Kidney (tissue), 14 donors: Measurements from ENCODE around the gene LIMK2. TPM values are rescaled to one million over a fixed set of nuclear protein-coding genes. Genes with fewer than 3 reads are reported as not detected.
A peak's percentile ranks its signal among the peaks of the same experiment; 100 is the strongest.

ENCODE experiments used
- DNase-seq, 5 donors: peaks; one replicate each; pipeline ENCODE4 v3.0.0-alpha.2; 2013 to 2020
- FAIRE-seq: peaks from 2 replicates; lab custom pipeline; 2012; peaks lifted over from hg19 to GRCh38; lab: Jason Lieb, UNC
- H3K27ac ChIP-seq, 2 donors: one replicate each; pipeline ENCODE4 v1.7.0; 2013; ENCODE audit warnings: low read depth in 2 of 2, low read length in 2 of 2, inconsistent platforms in 1 of 2
- H3K27me3 ChIP-seq: one replicate; pipeline ENCODE4 v1.7.1; 2013; ENCODE audit warnings: low read length, inconsistent platforms; ENCODE audit not compliant: control insufficient read depth, insufficient read depth
- H3K36me3 ChIP-seq, 3 donors: one replicate each; pipeline versions ENCODE4 v1.7.0 to v1.7.1; 2013; ENCODE audit warnings: low read length in 3 of 3, control low read depth in 1 of 3, inconsistent platforms in 1 of 3; ENCODE audit not compliant: insufficient read depth in 3 of 3, control insufficient read depth in 2 of 3
- H3K4me1 ChIP-seq, 3 donors: one replicate each; pipeline versions ENCODE4 v1.7.0 to v1.7.1; 2013; ENCODE audit warnings: low read length in 3 of 3, inconsistent platforms in 1 of 3, low read depth in 1 of 3; ENCODE audit not compliant: control insufficient read depth in 2 of 3, insufficient read depth in 2 of 3
- H3K4me3 ChIP-seq, 3 donors: one replicate each; pipeline versions ENCODE4 v1.7.0 to v1.8.1; 2013; ENCODE audit warnings: low read length in 3 of 3, control low read depth in 1 of 3, inconsistent platforms in 1 of 3
- H3K9ac ChIP-seq, 3 donors: one replicate each; pipeline versions ENCODE4 v1.7.0 to v1.7.1; 2013; ENCODE audit warnings: low read length in 3 of 3, control low read depth in 1 of 3, inconsistent platforms in 1 of 3
- H3K9me3 ChIP-seq, 3 donors: one replicate each; pipeline versions ENCODE4 v1.7.0 to v1.7.1; 2013; ENCODE audit warnings: low read length in 3 of 3, control low read depth in 1 of 3, inconsistent platforms in 1 of 3; ENCODE audit not compliant: control insufficient read depth in 2 of 3, insufficient read depth in 1 of 3
- intact Hi-C: fragments of 100-400 bp; cut with DNase I; formaldehyde crosslinking; loops from one replicate; pipeline ENCODE4 v1.11.1; 2022
- polyA plus RNA-seq: library from polyadenylated mRNA; stranded (reverse); fragments of 350-450 nt; fragmentation: Illumina TruSeq; extraction: RNeasy Lipid Tissue Mini Kit (QIAGEN cat#74804); gene quantifications from one replicate; pipeline ENCODE4 v1.2.3, GENCODE V29; 2014; ENCODE audit warnings: low read depth, low replicate concordance; ENCODE audit not compliant: insufficient read depth
- total RNA-seq: library from RNA; stranded (reverse); fragmentation: NEBNext Ultra II Directional; extraction: Animal tissue kit (Norgen Biotek cat#: 25700); gene quantifications from one replicate; pipeline ENCODE4 v1.2.1, GENCODE V29; 2021
- TF ChIP-seq, protein P1 (sequence below): IDR thresholded peaks from 3 replicates; pipeline ENCODE4 v1.5.1; 2012; ENCODE audit warnings: mild to moderate bottlenecking, moderate library complexity, borderline replicate concordance; ENCODE audit not compliant: insufficient read depth; ENCODE audit errors: extremely low read depth
- donor health status: control.
- donor health status: control.
- donor health status: control.
- donor health status: control.
- donor health status: control.
- donor health status: DM: yes; HTN: yes; CAD: no.
- donor health status: Normal renal cell carcinoma (clear cell type).

The LIMK2 gene
- total and polyA plus RNA-seq, 2 donors from 2014 or later = 20.3 to 48.2 TPM

GRCh38 chr22:31229402-31230079 is 17.4 kb downstream of the LIMK2 start:
- peaks cover 0 to 20% (median 14%) of the 10 kb centered on the region in 3 donors for H3K4me1 ChIP-seq
- TF ChIP-seq, protein P1, sequence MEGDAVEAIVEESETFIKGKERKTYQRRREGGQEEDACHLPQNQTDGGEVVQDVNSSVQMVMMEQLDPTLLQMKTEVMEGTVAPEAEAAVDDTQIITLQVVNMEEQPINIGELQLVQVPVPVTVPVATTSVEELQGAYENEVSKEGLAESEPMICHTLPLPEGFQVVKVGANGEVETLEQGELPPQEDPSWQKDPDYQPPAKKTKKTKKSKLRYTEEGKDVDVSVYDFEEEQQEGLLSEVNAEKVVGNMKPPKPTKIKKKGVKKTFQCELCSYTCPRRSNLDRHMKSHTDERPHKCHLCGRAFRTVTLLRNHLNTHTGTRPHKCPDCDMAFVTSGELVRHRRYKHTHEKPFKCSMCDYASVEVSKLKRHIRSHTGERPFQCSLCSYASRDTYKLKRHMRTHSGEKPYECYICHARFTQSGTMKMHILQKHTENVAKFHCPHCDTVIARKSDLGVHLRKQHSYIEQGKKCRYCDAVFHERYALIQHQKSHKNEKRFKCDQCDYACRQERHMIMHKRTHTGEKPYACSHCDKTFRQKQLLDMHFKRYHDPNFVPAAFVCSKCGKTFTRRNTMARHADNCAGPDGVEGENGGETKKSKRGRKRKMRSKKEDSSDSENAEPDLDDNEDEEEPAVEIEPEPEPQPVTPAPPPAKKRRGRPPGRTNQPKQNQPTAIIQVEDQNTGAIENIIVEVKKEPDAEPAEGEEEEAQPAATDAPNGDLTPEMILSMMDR = no peak
- no peaks in the 10 kb centered on the region for H3K27me3 ChIP-seq
- H3K9ac ChIP-seq = peak overlapping the region in 1 of 3 donors; percentile 36
- FAIRE-seq = no peak
- DNase-seq = peak in 1 of 5 donors; percentile 57
- peaks cover 0 to 3% (median 0%) of the 10 kb centered on the region in 3 donors for H3K36me3 ChIP-seq
- H3K4me3 ChIP-seq = no peak overlapping the region
- peak overlapping the region; percentile 35 to 53 for H3K27ac ChIP-seq
- intact Hi-C loops = no loop called here
- no peaks in the 10 kb centered on the region for H3K9me3 ChIP-seq

GRCh38 chr22:31230155-31230870 is 18.2 kb downstream of the LIMK2 start:
- intact Hi-C loops = no loop called here
- H3K9me3 ChIP-seq = no peaks in the 10 kb centered on the region
- H3K4me1 ChIP-seq = peaks cover 0 to 20% (median 14%) of the 10 kb centered on the region in 3 donors
- peaks cover 0 to 3% (median 0%) of the 10 kb centered on the region in 3 donors for H3K36me3 ChIP-seq
- DNase-seq (no peak), FAIRE-seq (no peak)
- TF ChIP-seq, protein P1 = no peak
- H3K4me3 ChIP-seq = no peak overlapping the region
- H3K9ac ChIP-seq = no peak overlapping the region
- no peaks in the 10 kb centered on the region for H3K27me3 ChIP-seq
- peak overlapping the region; percentile 64 to 86 for H3K27ac ChIP-seq

DNA sequence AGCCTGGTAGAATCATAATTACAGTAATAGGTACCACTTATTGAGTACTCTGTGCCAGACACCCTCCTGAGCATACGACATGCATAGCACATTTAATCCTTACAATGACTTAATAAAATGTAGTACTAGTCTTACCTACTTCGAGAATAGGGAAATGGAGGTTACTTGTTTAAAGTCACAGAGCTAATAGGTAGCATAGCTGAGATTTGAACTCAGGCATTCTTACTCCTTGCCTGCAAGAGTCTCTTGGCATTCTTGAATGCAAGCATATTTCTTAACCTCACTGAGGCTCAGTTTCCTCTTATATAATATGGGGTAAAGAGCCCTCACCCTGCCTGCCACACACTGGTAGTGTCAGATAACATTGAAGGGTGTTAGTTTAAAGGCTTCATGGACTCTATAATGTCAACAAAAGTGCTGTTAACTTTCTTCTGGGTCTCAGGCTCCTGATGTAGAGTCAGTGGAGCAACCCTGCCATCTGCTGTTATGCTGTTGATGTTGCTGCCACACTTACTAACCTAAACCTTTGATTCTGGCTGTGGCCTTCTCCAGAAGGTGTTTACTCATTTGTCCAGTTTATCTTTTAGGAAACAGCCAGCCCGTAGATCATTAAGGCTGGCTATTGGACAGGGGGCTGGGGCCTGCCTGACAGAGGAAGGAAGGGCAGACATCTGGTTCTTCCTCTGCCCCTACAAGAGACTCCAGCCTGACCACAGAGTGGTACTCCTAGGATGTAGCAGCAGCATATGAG is 18.9 kb downstream of the LIMK2 start:
- no peak overlapping the region for H3K4me3 ChIP-seq
- peaks cover 0 to 3% (median 0%) of the 10 kb centered on the region in 3 donors for H3K36me3 ChIP-seq
- DNase-seq (peak in 4 of 5 donors; percentile 45 to 76 (median 58)), FAIRE-seq (no peak)
- peaks cover 0 to 20% (median 14%) of the 10 kb centered on the region in 3 donors for H3K4me1 ChIP-seq
- H3K9ac ChIP-seq = no peak overlapping the region
- peak overlapping the region in 1 of 2 donors; percentile 26 for H3K27ac ChIP-seq
- TF ChIP-seq, protein P1 = peak; percentile 78
- intact Hi-C loops = no loop called here
- no peaks in the 10 kb centered on the region for H3K27me3 ChIP-seq
- no peaks in the 10 kb centered on the region for H3K9me3 ChIP-seq
